Inferior parietal cortex (tissue), 1 donor: Measurements from ENCODE around the gene DBX2.
"Not testable (repeated sequence)": the region's sequence is repeated elsewhere in the genome, so short reads cannot be mapped to it uniquely, and the experiment has no call there.

ENCODE experiments used
- DNase-seq: peaks from one replicate; pipeline ENCODE4 v3.0.0-alpha.2; 2016; ENCODE audit errors: extremely low spot score

The DBX2 gene

GRCh38 chr12:45010059-45010458 lies 40.8 kb downstream of the DBX2 start:
- DNase-seq = no peak

DNA sequence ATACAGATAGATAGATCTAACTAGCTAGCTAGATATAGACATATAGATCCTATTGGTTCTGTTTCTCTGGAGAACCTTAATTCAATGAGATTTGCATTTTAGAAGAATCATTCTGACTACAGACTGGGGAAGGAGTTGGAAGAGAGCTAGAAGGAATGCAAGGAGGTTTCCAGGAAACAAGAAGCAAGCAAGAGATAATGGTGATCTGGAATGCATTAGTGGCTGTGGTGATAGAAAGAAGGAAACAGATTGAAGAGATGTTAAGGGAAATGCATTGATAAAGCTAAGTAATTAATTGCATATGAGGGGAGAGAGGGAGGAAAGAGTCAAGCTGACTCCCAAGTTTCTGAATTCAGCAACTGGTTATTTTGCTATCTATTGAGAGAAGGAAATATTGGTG lies 42.7 kb downstream of the DBX2 start:
- no peak for DNase-seq

DNA sequence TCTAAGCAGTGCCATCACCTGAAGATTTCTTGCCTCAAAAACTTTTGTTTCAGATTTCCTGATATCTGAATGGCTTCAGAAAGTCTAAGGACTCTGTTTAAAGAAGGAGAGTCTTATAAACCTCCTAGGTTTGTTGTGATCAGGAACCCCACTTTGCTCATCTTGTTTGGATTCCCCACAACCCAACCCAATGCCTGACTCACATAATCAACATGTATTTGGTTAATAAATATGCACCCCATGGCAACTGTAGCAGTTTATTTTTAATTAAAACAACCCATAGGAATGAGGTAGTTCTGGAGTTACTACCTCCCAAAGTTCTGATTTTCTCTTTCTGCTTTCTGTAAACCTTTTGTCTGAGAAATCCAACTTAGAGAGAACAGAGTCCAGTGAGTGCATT lies 51.5 kb downstream of the DBX2 start:
- DNase-seq = no peak

- no peak for DNase-seq
These were observed 57.7 kb downstream of the DBX2 start for GRCh38 chr12:44993161-44993560.

GRCh38 chr12:44984863-44985262 lies 66.0 kb downstream of the DBX2 start:
- DNase-seq = not testable (repeated sequence)

- no peak for DNase-seq
These were observed 71.0 kb downstream of the DBX2 start for GRCh38 chr12:44979918-44980317.

- no peak for DNase-seq
These were observed 74.7 kb downstream of the DBX2 start for GRCh38 chr12:44976246-44976645.

DNA sequence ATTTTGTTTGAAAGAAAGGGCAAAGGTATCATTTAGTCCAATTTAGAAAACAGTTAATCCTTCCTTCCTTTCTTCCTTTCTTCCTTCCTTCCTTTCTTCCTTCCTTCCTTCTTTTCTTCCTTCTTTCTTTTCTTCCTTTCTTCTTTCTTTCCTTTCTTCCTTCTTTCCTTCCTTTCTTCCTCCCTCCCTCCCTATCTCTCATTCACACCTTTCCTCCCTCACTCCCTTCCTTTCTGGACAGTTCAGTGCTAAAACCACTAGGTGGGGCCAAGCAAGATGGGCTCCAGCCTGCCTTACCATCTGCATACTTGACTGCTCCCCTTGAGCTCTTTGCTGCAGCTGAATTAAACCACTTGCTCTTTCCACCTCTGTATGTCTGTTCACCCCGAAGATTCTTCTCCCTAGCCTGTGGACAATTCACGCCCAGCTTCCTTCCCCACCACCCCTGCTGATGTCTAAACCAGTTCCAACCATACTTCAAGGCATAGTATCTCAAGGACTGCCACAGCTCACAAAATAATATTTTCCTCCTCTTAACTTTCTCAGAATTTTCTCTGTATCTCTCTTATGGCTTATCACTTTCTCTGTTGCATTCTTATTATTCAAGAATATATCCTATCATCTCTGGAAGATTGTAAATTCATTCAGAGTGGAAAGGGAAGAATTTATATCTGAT lies 78.0 kb downstream of the DBX2 start:
- DNase-seq = no peak

DNA sequence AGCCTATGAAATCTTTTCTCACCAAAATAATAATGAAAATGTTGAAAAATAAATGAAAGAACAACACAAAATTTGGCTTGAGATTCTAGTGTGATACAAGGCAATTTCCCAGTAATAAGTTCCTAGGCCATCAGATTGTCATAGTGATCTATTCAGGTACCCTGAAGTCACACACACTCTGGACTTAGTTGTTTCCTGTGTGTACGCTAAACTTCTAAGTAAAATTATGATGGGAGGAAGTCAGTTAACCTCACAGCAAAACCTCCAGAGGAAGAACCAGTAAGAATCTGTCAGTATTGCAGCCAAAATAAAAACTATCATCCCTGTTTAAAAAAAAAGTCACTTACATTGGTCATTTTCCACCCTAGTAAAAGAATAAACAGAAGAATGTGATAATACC lies 81.9 kb downstream of the DBX2 start:
- no peak for DNase-seq
